IgD-negative memory B cell (primary cell): ENCODE measurements around the gene ZYG11B. TPM values are rescaled to one million over a fixed set of nuclear protein-coding genes. Genes with fewer than 3 reads are reported as not detected.

ENCODE experiments used
- polyA plus RNA-seq: library from polyadenylated mRNA; unstranded; fragments of 300-500 nt; fragmentation: Illumina TruSeq; gene quantifications from one replicate; pipeline ENCODE4 v1.2.3, GENCODE V29; 2021

Gene ZYG11B
- polyA plus RNA-seq, 1 donor from 2014 or later: 11.8 TPM

Other genes starting within 250 kb of the ZYG11B start
- 46.3 TPM for gene TUT4, start 173.4 kb upstream of the ZYG11B start, polyA plus RNA-seq
- 28.3 TPM for gene GPX7, start 124.1 kb upstream of the ZYG11B start, polyA plus RNA-seq
- gene SHISAL2A, start 93.3 kb upstream of the ZYG11B start, polyA plus RNA-seq: 17.6 TPM
- 7.2 TPM for gene COA7, start 28.1 kb upstream of the ZYG11B start, polyA plus RNA-seq
- 0.33 TPM for gene ZYG11A, start 116.3 kb downstream of the ZYG11B start, polyA plus RNA-seq
- gene ECHDC2, start 195.3 kb downstream of the ZYG11B start, polyA plus RNA-seq: 26.8 TPM
- gene SCP2, start 200.8 kb downstream of the ZYG11B start, polyA plus RNA-seq: 143 TPM